Common myeloid progenitor, CD34-positive (primary cell): Measurements from ENCODE around the gene GPBAR1.

Experiments used
- CTCF ChIA-PET: fragments of 350-600 bp; sonication (Branson Sonifier 250); formaldehyde crosslinking; loops from one replicate; lab custom pipeline; 2021; ENCODE audit warnings: antibody characterized with exemption; lab: Charles Lee
- POLR2A ChIA-PET: fragments of 350-600 bp; sonication (Branson Sonifier 250); formaldehyde crosslinking; loops from one replicate; lab custom pipeline; 2021; ENCODE audit warnings: antibody characterized with exemption; lab: Charles Lee
- DNase-seq, 3 donors: peaks; one replicate each; pipeline versions ENCODE4 v3.0.0 to v3.0.0-alpha.2; 2013
- H3K27ac ChIP-seq, 2 experiments: 1 replicate in 1 of 2; 2 replicates in 1 of 2; pipeline ENCODE4 v1.7.0; 2013; ENCODE audit warnings: inconsistent platforms in 2 of 2, low read length in 2 of 2, mild to moderate bottlenecking in 2 of 2, low read depth in 1 of 2, moderate library complexity in 1 of 2; ENCODE audit not compliant: severe bottlenecking in 2 of 2, insufficient read depth in 1 of 2, poor library complexity in 1 of 2
- H3K27me3 ChIP-seq, 5 experiments: replicated peaks in 2 of 5; 1 replicate in 3 of 5; 2 replicates in 2 of 5; pipeline versions ENCODE4 v1.6.1 to v1.7.0; 2013; ENCODE audit warnings: low read length in 4 of 5, mild to moderate bottlenecking in 2 of 5, moderate library complexity in 2 of 5, inconsistent platforms in 1 of 5; ENCODE audit not compliant: insufficient read depth in 5 of 5, control insufficient read depth in 4 of 5
- H3K36me3 ChIP-seq, 4 experiments: 1 replicate in 2 of 4; 2 replicates in 2 of 4; pipeline versions ENCODE4 v1.6.1 to v1.7.0; 2013; ENCODE audit warnings: low read length in 3 of 4, control low read depth in 1 of 4, mild to moderate bottlenecking in 1 of 4; ENCODE audit not compliant: control insufficient read depth in 4 of 4, insufficient read depth in 4 of 4
- H3K4me1 ChIP-seq, 4 experiments: 1 replicate in 3 of 4; 2 replicates in 1 of 4; pipeline versions ENCODE4 v1.6.1 to v1.7.1; 2013; ENCODE audit warnings: low read length in 3 of 4, mild to moderate bottlenecking in 3 of 4, control low read depth in 1 of 4, inconsistent platforms in 1 of 4, moderate library complexity in 1 of 4; ENCODE audit not compliant: control insufficient read depth in 4 of 4, insufficient read depth in 4 of 4; ENCODE audit errors: control extremely low read depth in 1 of 4
- H3K4me3 ChIP-seq, 7 experiments: 1 replicate in 4 of 7; 2 replicates in 3 of 7; pipeline versions ENCODE4 v1.5.1 to v1.7.0; 2013; ENCODE audit warnings: mild to moderate bottlenecking in 7 of 7, low read length in 6 of 7, moderate library complexity in 6 of 7, inconsistent platforms in 2 of 7, low read depth in 2 of 7, control low read depth in 1 of 7; ENCODE audit not compliant: insufficient read depth in 4 of 7, control insufficient read depth in 1 of 7; ENCODE audit errors: extremely low read depth in 1 of 7
- H3K9me3 ChIP-seq, 5 experiments: 1 replicate in 4 of 5; 2 replicates in 1 of 5; pipeline versions ENCODE4 v1.6.1 to v1.7.1; 2013; ENCODE audit warnings: low read length in 4 of 5, mild to moderate bottlenecking in 2 of 5, inconsistent platforms in 1 of 5, low read depth in 1 of 5, moderate library complexity in 1 of 5; ENCODE audit not compliant: control insufficient read depth in 4 of 5, insufficient read depth in 2 of 5; ENCODE audit errors: control extremely low read depth in 1 of 5
- WGBS: methylation state at CpG from one replicate; pipeline ENCODE4 v1.1.5; 2013; ENCODE audit not compliant: insufficient coverage; 5-methylcytosine and 5-hydroxymethylcytosine counted together

Gene GPBAR1

GRCh38 chr2:218269900-218270720 lies 9.3 kb downstream of the GPBAR1 start, which contains the start of the genes AAMP and PNKD:
Gene AAMP, minus strand, starts transcription at chr2:218270137. Its CDS starts 51 bp downstream, at chr2:218270086.
Gene PNKD, plus strand, starts transcription at chr2:218270519. Its CDS starts 17 bp downstream, at chr2:218270536.
- CTCF ChIA-PET = interaction anchor here (0.5 to 11.2 kb wide), 17 partner anchors 10 to 206 kb away, joined by 3 to 383 read pairs (median 5); partner anchors contain the start of genes ARPC2, CATIP and TMBIM1
- POLR2A ChIA-PET = interaction anchor here (0.9 to 4.7 kb wide), 4 partner anchors 14 to 126 kb away, joined by 3 to 20 read pairs (median 4); no protein-coding TSS in a partner anchor
- WGBS = under 1% methylated on average over 49 of the region's 64 CpGs
- Histone ChIP-seq H3K36me3 (peaks cover 9 to 46% (median 45%) of the 10 kb centered on the region in 4 experiments), H3K4me3 (peak within 1 kb of the TSS; percentile 71 to 98 (median 95)), H3K27me3 (no peaks in the 10 kb centered on the region), H3K9me3 (no peaks in the 10 kb centered on the region), H3K4me1 (peaks cover 5 to 36% (median 26%) of the 10 kb centered on the region in 4 experiments), H3K27ac (peak within 1 kb of the TSS; percentile 83 to 88)
- peak; percentile 99 to 100 (median 99) for DNase-seq

- Histone ChIP-seq H3K4me1 (peaks cover 5 to 36% (median 26%) of the 10 kb centered on the region in 4 experiments), H3K27ac (peak overlapping the region; percentile 33 to 57), H3K27me3 (no peaks in the 10 kb centered on the region), H3K4me3 (peak overlapping the region; percentile 67 to 98 (median 95)), H3K36me3 (peaks cover 5 to 46% (median 44%) of the 10 kb centered on the region in 4 experiments), H3K9me3 (no peaks in the 10 kb centered on the region)
- ChIA-PET POLR2A (interaction anchor here (0.7 to 4.7 kb wide), 5 partner anchors 13 to 125 kb away, joined by 3 to 20 read pairs (median 4); no protein-coding TSS in a partner anchor), CTCF (interaction anchor here (0.8 to 11.2 kb wide), 23 partner anchors 9 to 229 kb away, joined by 3 to 383 read pairs (median 5); partner anchors contain the start of genes ARPC2, CATIP and TMBIM1)
- no peak for DNase-seq
- 9% methylated on average over 23 of the region's 23 CpGs for WGBS
Measured at GRCh38 chr2:218270721-218271486, 10.1 kb downstream of the GPBAR1 start.

GRCh38 chr2:218271487-218271797 lies 10.6 kb downstream of the GPBAR1 start:
- ChIA-PET CTCF (interaction anchor here (0.9 to 11.2 kb wide), 18 partner anchors 8 to 229 kb away, joined by 3 to 383 read pairs (median 8); partner anchors contain the start of genes CATIP and TMBIM1), POLR2A (interaction anchor here (1.1 to 4.7 kb wide), 2 partner anchors 13 to 15 kb away, joined by 4 to 20 read pairs; no protein-coding TSS in a partner anchor)
- WGBS = 81% methylated on average over 4 of the region's 4 CpGs
- Histone ChIP-seq H3K27ac (peak overlapping the region in 1 of 2 experiments; percentile 4), H3K27me3 (no peaks in the 10 kb centered on the region), H3K9me3 (no peaks in the 10 kb centered on the region), H3K36me3 (peaks cover 3 to 46% (median 44%) of the 10 kb centered on the region in 4 experiments), H3K4me3 (peak overlapping the region in 5 of 7 experiments; percentile 89 to 98 (median 95)), H3K4me1 (peaks cover 5 to 36% (median 26%) of the 10 kb centered on the region in 4 experiments)
- no peak for DNase-seq

- no peak overlapping the region for H3K27ac ChIP-seq
- peaks cover 6 to 46% (median 44%) of the 10 kb centered on the region in 4 experiments for H3K36me3 ChIP-seq
- H3K9me3 ChIP-seq = no peaks in the 10 kb centered on the region
- ChIA-PET POLR2A (interaction anchor here (4.7 kb wide), 1 partner anchor 15 kb away, joined by 20 read pairs; no protein-coding TSS in a partner anchor), CTCF (interaction anchor here (0.7 to 11.2 kb wide), 18 partner anchors 13 to 230 kb away, joined by 3 to 383 read pairs (median 8); partner anchors contain the start of genes CATIP and TMBIM1)
- peak in 1 of 3 donors; percentile 20 for DNase-seq
- 92% methylated on average over 3 of the region's 5 CpGs for WGBS
- H3K27me3 ChIP-seq = no peaks in the 10 kb centered on the region
- peaks cover 5 to 36% (median 26%) of the 10 kb centered on the region in 4 experiments for H3K4me1 ChIP-seq
- peak overlapping the region in 2 of 7 experiments; percentile 12 to 16 for H3K4me3 ChIP-seq
Measured at GRCh38 chr2:218271865-218272530, 11.2 kb downstream of the GPBAR1 start.

- WGBS = 55% methylated on average over 16 of the region's 18 CpGs
- no peaks in the 10 kb centered on the region for H3K9me3 ChIP-seq
- H3K4me1 ChIP-seq = peaks cover 5 to 36% (median 26%) of the 10 kb centered on the region in 4 experiments
- peak; percentile 84 to 92 (median 87) for DNase-seq
- ChIA-PET POLR2A (interaction anchor here (0.7 to 4.7 kb wide), 3 partner anchors 9 to 18 kb away, joined by 4 to 20 read pairs (median 4); no protein-coding TSS in a partner anchor), CTCF (interaction anchor here (0.6 to 11.2 kb wide), 21 partner anchors 14 to 288 kb away, joined by 3 to 383 read pairs (median 3); partner anchors contain the start of genes CATIP and TMBIM1)
- H3K4me3 ChIP-seq = peak overlapping the region in 1 of 7 experiments; percentile 12
- peaks cover 3 to 46% (median 44%) of the 10 kb centered on the region in 4 experiments for H3K36me3 ChIP-seq
- H3K27me3 ChIP-seq = no peaks in the 10 kb centered on the region
- H3K27ac ChIP-seq = no peak overlapping the region
Measured at GRCh38 chr2:218272531-218273212, 11.9 kb downstream of the GPBAR1 start.
